Astrocyte (in vitro differentiated cells and primary cell): ENCODE measurements around the gene PRKCE. TPM values are rescaled to one million over a fixed set of nuclear protein-coding genes. Genes with fewer than 3 reads are reported as not detected.

Experiments used
- DNase-seq: peaks from one replicate; pipeline ENCODE4 v3.0.0-alpha.2; 2010; ENCODE audit warnings: low read depth
- FAIRE-seq: peaks from 2 replicates; lab custom pipeline; 2011; peaks lifted over from hg19 to GRCh38; lab: Jason Lieb, UNC
- H2AFZ ChIP-seq: 2 replicates; pipeline ENCODE4 v1.6.0; 2012; ENCODE audit warnings: low read depth, low read length, inconsistent platforms
- H3K27ac ChIP-seq: 2 replicates; pipeline ENCODE4 v1.5.1; 2011; ENCODE audit warnings: low read depth, low read length, inconsistent platforms
- H3K27me3 ChIP-seq: 2 replicates; pipeline ENCODE4 v1.6.0; 2011; ENCODE audit warnings: low read length, inconsistent platforms; ENCODE audit not compliant: insufficient read depth
- H3K36me3 ChIP-seq: 2 replicates; pipeline ENCODE4 v1.5.1; 2011; ENCODE audit warnings: low read length, inconsistent platforms; ENCODE audit not compliant: insufficient read depth
- H3K4me1 ChIP-seq: 2 replicates; pipeline ENCODE4 v1.5.1; 2011; ENCODE audit warnings: low read length, inconsistent platforms; ENCODE audit not compliant: insufficient read depth
- H3K4me2 ChIP-seq: 2 replicates; pipeline ENCODE4 v1.6.0; 2012; ENCODE audit warnings: low read length, inconsistent platforms
- H3K4me3 ChIP-seq: 2 replicates; pipeline ENCODE4 v1.5.1; 2011; ENCODE audit warnings: low read depth, mild to moderate bottlenecking, low read length, inconsistent platforms; ENCODE audit not compliant: insufficient read depth
- H3K79me2 ChIP-seq: 2 replicates; pipeline ENCODE4 v1.6.0; 2012; ENCODE audit warnings: mild to moderate bottlenecking, low read length, inconsistent platforms; ENCODE audit not compliant: insufficient read depth
- H3K9ac ChIP-seq: 2 replicates; pipeline ENCODE4 v1.6.0; 2012; ENCODE audit warnings: mild to moderate bottlenecking, low read length, inconsistent platforms
- H3K9me3 ChIP-seq: 2 replicates; pipeline ENCODE4 v1.5.1; 2012; ENCODE audit warnings: low read depth, mild to moderate bottlenecking, low read length, inconsistent platforms; ENCODE audit not compliant: insufficient read depth
- H4K20me1 ChIP-seq: 2 replicates; pipeline ENCODE4 v1.6.0; 2012; ENCODE audit warnings: low read length, inconsistent platforms; ENCODE audit not compliant: insufficient read depth
- H3K27ac Mint-ChIP-seq: one replicate; pipeline ENCODE4 v1.8.0; 2021; ENCODE audit warnings: mild to moderate bottlenecking, mixed read lengths; ENCODE audit not compliant: unreplicated experiment
- H3K27me3 Mint-ChIP-seq: one replicate; pipeline ENCODE4 v1.8.0; 2021; ENCODE audit warnings: low read depth, mixed read lengths; ENCODE audit not compliant: unreplicated experiment
- H3K36me3 Mint-ChIP-seq: one replicate; pipeline ENCODE4 v1.8.0; 2021; ENCODE audit warnings: low read depth, mixed read lengths; ENCODE audit not compliant: unreplicated experiment
- H3K4me1 Mint-ChIP-seq: one replicate; pipeline ENCODE4 v1.8.0; 2021; ENCODE audit warnings: low read depth, mixed read lengths; ENCODE audit not compliant: unreplicated experiment
- H3K4me3 Mint-ChIP-seq: one replicate; pipeline ENCODE4 v1.8.0; 2021; ENCODE audit warnings: mild to moderate bottlenecking, moderate library complexity, mixed read lengths; ENCODE audit not compliant: unreplicated experiment
- H3K9me3 Mint-ChIP-seq: one replicate; pipeline ENCODE4 v1.8.0; 2021; ENCODE audit warnings: mild to moderate bottlenecking, mixed read lengths; ENCODE audit not compliant: unreplicated experiment
- CTCF ChIP-seq: IDR thresholded peaks from 2 replicates; pipeline ENCODE4 v1.5.1; 2011; ENCODE audit warnings: low read depth, mild to moderate bottlenecking, inconsistent platforms, low read length, moderate library complexity; ENCODE audit not compliant: insufficient read depth
- EZH2 ChIP-seq: IDR thresholded peaks from 2 replicates; pipeline ENCODE4 v1.6.1; 2012; ENCODE audit warnings: mild to moderate bottlenecking, low read length, inconsistent platforms; ENCODE audit not compliant: insufficient read depth
- total RNA-seq: library from RNA; stranded (reverse); gene quantifications from 2 replicates; pipeline ENCODE4 v1.2.1, GENCODE V29; 2021

The PRKCE gene
- total RNA-seq, 1 donor from 2014 or later: 12.8 TPM

GRCh38 chr2:45874344-45874743, 222.9 kb downstream of the PRKCE start:
- Histone ChIP-seq H3K4me1 (peaks cover under 1% of the 10 kb centered on the region), H2AFZ (no peak overlapping the region), H3K36me3 (no peaks in the 10 kb centered on the region), H3K4me3 (no peak overlapping the region), H3K9me3 (no peaks in the 10 kb centered on the region), H3K79me2 (no peaks in the 10 kb centered on the region), H4K20me1 (no peaks in the 10 kb centered on the region), H3K9ac (no peak overlapping the region), H3K27me3 (no peaks in the 10 kb centered on the region), H3K4me2 (no peak overlapping the region), H3K27ac (no peak overlapping the region)
- Mint-ChIP-seq H3K4me3 (no peak overlapping the region), H3K36me3 (no peaks in the 10 kb centered on the region), H3K27me3 (peaks cover 19% of the 10 kb centered on the region), H3K9me3 (peaks cover 9% of the 10 kb centered on the region), H3K4me1 (peaks cover 1% of the 10 kb centered on the region), H3K27ac (no peak overlapping the region)
- TF ChIP-seq CTCF (no peak), EZH2 (no peak)
- FAIRE-seq (no peak), DNase-seq (no peak)

DNA sequence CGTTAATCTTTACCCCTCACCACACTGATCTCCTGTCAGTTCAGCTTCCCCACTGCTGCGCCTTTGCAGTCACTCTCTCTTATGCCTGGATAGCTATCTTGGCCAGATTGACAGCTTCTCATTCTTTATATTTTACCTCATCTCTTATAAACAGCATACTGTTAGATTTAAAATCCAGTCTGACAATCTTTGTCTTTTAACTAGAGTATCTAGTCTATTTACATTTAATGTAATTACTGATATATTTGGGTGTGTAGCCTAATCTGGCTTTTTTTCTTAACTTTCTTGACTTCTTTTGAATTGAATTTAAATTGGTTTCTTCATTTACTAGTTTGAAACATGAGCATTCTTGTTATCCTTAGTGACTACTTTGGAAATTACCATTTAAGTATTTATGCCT, 225.1 kb downstream of the PRKCE start:
- TF ChIP-seq CTCF: no peak
- no peak for TF ChIP-seq EZH2
- H2AFZ ChIP-seq: no peak overlapping the region
- DNase-seq: no peak

GRCh38 chr2:45879406-45879805, 227.9 kb downstream of the PRKCE start:
- no peaks in the 10 kb centered on the region for H3K4me1 Mint-ChIP-seq
- peaks cover 4% of the 10 kb centered on the region for H3K9me3 Mint-ChIP-seq
- no peaks in the 10 kb centered on the region for H3K79me2 ChIP-seq
- H2AFZ ChIP-seq: no peak overlapping the region
- H3K4me1 ChIP-seq: no peaks in the 10 kb centered on the region
- H3K4me3 Mint-ChIP-seq: no peak overlapping the region
- no peaks in the 10 kb centered on the region for H3K36me3 ChIP-seq
- H3K27ac ChIP-seq: no peak overlapping the region
- no peak for TF ChIP-seq EZH2
- no peak for TF ChIP-seq CTCF
- peaks cover 3% of the 10 kb centered on the region for H3K36me3 Mint-ChIP-seq
- DNase-seq (no peak), FAIRE-seq (no peak)
- H3K9ac ChIP-seq: no peak overlapping the region
- no peak overlapping the region for H3K4me2 ChIP-seq
- no peak overlapping the region for H3K27ac Mint-ChIP-seq
- H3K9me3 ChIP-seq: no peaks in the 10 kb centered on the region
- H3K4me3 ChIP-seq: no peak overlapping the region
- no peaks in the 10 kb centered on the region for H4K20me1 ChIP-seq
- no peaks in the 10 kb centered on the region for H3K27me3 Mint-ChIP-seq
- H3K27me3 ChIP-seq: no peaks in the 10 kb centered on the region

More for the DNA sequence above, 225.1 kb downstream of the PRKCE start:
- no peak overlapping the region for H3K27ac Mint-ChIP-seq
- H3K4me2 ChIP-seq: no peak overlapping the region
- H4K20me1 ChIP-seq: no peaks in the 10 kb centered on the region
- no peak overlapping the region for H3K27ac ChIP-seq
- H3K4me1 Mint-ChIP-seq: no peaks in the 10 kb centered on the region
- H3K4me3 Mint-ChIP-seq: no peak overlapping the region
- no peaks in the 10 kb centered on the region for H3K36me3 ChIP-seq
- H3K4me1 ChIP-seq: no peaks in the 10 kb centered on the region
- H3K79me2 ChIP-seq: no peaks in the 10 kb centered on the region
- H3K27me3 ChIP-seq: no peaks in the 10 kb centered on the region
- peaks cover 13% of the 10 kb centered on the region for H3K27me3 Mint-ChIP-seq
- H3K9me3 ChIP-seq: no peaks in the 10 kb centered on the region
- H3K9me3 Mint-ChIP-seq: peaks cover 9% of the 10 kb centered on the region
- H3K9ac ChIP-seq: no peak overlapping the region
- FAIRE-seq: no peak
- peaks cover 3% of the 10 kb centered on the region for H3K36me3 Mint-ChIP-seq
- no peak overlapping the region for H3K4me3 ChIP-seq
